Hematopoietic multipotent progenitor cell treated with erythropoietin and hydrocortisone succinate and interleukin-3 and kit ligand, for 8 days (in vitro differentiated cells): Measurements from ENCODE around the gene CYB561.

ENCODE experiments used
- DNase-seq: peaks from one replicate; pipeline ENCODE4 v3.0.0-alpha.2; 2015

CYB561 gene

DNA sequence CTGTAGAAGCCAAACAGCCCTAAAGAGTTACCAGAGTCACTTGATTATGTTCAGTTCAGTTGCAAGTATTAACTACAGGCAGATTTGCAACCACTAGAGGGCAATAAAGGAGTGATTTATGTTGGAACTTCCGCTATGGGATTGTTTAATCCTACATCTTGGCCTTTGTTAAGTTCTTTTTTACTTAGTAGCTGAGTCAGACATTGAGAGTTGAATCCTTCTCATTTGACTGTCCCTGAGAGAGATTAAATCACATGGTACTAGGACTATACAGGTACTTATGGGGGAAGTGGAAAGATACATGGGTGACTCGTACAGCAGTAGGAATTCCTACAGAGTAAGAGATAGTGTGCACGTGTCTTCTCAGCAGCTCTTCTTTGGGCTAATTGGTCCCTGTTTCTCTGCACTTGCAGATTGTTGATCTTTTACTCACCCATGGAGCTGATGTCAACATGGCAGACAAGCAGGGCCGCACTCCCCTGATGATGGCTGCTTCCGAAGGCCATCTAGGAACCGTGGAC lies 40.3 kb downstream of the CYB561 start:
- DNase-seq: peak; percentile 81

DNA sequence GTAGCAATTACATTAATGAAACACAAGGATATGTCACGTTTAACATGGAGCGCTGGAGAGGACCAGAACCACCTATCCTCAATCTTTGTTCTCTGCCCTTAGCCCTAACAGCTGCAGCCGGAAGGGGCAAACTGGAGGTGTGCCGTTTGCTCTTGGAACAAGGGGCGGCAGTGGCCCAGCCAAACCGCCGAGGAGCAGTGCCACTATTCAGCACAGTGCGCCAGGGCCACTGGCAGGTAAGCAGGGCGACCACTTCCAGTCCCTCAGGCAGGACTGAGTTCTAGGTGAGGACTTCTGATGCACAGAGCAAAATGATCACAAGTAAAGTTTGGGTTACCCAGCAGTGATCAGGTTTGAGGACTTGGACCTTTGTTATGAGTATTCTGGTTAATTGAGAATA lies 41.1 kb downstream of the CYB561 start:
- DNase-seq: no peak

DNA sequence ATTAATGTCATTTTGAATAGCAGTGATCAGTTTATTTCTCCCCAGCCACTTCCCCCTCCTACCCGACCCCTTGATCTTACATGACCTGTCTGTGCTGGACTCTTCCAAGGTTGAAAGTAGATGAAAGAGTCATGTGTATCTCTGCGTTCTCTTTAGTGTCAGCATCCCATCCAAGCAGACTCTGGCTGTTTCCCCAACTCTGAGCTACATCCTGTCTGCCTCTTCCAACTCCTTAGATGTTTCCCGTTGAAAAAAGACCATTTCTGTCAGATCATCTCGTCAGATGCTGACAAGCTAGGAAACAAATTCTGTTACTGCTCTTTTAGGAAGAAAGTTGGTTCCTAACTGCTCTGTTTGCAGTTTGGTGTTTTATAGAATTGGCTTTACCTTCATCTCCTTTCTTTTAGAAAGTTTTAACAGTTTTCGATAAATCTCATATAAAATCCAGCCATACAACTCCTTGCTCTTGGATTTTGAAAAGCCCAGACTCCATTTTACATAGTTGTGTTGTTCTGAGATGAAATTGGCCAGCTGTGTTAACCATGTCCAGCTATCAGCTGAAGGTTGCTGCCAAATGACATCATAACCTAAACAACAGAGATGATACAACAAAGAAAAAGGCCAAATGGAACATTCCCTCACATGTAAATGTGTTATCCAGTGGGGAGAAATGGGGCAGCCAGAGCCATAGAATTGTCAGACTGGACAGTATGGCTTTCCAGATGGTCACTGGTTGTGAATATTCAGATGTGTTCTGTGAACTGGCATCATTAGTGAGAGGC lies 43.5 kb downstream of the CYB561 start:
- no peak for DNase-seq

DNA sequence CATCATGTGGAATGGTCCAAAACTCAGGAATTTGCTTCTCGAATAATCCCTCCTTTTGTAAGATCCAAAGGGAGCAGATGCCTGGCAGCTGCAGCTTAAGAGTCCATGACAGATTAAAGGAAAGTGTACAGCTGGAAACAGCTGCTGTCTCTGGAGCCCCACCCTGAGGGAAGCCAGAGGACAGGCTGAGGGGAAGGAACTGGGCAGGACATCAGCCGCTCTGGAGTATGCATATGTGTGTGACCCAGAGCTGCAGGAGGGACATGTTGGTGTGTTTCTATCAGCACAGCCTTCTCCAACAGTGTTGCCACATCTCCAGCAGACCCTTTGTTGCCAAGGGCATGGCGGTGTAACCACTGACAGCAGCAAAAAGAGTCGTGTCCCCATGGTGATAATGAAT lies 46.2 kb downstream of the CYB561 start:
- DNase-seq: peak; percentile 49

DNA sequence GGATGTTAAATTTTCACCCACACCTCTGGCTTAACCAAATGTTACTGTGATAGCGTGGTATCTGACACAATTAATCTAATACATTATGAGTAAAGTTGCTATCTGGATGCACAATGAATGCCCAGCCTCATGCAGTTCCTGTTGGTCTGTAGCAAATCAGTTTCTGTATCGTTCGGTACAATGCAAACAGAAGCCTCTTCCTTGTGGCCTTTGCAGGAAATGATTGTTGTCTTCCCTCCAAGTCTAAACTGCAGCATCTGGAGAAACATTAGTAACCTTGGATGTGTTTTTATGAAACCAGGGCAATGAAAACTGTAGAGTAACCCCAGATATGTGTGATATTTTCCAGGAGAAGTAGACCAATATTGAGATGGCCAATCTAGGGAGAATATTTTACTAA lies 46.8 kb downstream of the CYB561 start:
- DNase-seq: peak; percentile 54

DNA sequence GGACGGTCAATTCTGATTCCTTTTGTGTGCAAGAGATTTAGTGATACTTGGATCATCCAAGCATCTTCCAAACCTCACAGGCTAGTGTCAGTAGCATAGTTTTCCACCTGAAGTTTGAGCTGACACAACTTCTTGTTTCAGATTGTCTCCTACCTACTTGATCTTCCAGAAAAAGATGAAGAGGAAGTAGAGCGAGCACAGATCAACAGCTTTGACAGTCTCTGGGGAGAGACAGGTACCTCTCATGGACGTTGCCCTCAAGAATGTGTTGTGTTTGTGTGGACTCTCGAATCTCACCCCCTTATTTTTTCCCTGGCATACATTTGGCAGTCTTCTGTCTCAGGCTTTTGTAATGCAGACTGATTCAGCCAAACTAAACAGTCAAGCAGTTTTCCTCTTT lies 47.4 kb downstream of the CYB561 start:
- DNase-seq: no peak

DNA sequence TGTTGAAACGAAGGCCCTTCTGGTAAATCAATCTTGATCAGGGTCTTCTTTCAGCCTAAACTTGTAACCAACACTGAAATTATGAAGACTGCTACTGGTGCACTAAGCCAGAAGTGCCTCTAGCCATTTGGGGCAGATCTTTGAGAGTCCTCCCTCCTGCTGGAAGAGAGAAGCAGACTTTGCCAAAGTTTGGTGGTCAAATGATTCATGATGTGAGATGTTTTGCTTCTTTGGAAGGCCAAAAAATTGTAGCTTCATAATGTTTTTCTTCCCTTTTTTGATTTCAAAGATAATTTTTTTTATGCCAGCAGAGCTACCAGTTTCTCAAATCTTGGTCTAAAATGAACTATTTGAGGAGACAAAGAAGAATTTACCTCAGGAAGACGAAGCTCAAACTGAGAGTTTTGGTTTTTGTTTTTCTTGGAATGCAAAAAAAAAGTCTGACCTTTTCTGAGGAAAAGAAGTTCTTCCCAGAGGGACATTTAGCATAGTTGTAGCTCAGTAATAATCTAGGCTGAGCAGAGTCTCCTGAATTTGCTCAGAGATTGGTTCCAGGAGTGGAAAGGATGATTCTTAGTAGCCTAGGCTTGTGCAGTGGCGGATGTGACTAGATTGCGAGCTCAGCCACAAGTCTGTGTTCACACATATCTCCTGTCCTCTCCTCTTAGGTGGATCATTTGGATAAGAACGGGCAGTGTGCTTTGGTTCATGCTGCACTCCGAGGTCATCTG lies 50.9 kb downstream of the CYB561 start:
- no peak for DNase-seq

DNA sequence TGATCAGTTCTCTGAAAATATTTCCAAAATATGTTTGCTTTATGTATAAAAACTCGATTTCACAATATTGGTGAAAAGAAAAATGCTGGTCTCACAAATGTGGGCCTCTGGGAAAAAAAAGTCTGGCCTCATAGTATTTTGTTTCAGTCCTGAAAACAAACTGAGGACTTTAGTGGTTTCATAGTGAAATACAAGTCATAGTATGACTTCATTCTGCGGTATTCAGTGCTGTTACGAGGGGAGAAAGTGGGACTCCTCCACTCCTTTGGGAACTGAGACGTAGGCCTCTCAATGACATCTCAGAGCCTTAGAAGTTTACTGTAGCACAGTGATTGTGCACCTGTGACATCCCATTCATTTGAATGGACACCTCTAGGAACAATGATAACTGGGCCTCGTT lies 56.0 kb downstream of the CYB561 start:
- DNase-seq: no peak

DNA sequence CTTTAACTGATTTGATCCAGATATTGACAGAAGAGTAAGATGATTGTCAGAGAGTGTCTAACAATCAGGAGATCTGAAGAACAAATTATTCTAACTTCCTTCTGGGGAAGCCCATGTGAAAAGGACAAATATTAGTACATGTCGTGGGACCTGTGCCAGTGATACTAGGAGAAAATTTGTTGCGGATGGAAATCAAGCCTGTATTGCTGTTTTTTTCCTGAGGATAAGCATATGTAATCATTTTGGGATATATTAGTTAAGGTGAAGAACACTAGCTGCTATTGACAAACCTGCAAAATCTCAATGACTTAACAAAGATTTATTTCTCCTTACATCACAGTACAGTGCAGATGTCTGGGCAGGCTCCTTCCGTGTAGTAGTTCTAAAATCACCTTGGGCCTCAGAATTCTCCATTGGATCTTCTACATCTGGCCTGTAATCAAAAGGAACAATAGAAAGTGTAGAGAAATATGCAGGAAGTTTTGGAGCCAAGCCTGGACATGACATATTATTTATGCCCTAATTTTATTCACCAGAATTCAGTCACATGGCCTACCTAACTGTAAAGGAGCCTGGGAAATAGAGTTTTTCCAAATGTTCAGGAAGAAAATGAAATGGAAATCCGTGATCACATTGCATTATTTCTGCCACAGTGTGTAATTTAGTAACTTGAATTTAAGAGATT lies 58.3 kb downstream of the CYB561 start:
- DNase-seq: no peak

DNA sequence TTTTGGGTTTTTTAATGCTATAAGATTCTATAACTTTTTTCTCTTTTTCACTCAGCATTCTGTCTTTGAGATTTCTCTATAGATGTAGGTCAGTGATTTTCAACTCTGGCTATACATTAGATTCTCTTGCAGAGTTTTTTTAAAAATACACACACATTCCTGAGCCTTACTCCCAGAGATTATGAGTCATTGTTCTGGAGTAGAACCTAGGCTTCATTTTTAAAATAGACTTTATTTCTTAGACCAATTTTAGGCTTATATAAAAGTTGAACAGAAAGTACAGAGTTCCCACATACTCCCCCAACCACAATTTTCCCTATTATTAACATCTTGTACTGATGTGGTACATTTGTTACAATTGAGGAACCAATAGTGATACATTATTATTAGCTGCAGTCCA lies 63.3 kb downstream of the CYB561 start:
- no peak for DNase-seq
